Gastroesophageal sphincter (tissue), 4 donors: ENCODE measurements around the gene CCR4. TPM values are rescaled to one million over a fixed set of nuclear protein-coding genes. Genes with fewer than 3 reads are reported as not detected.
"Not testable (repeated sequence)": the region's sequence is repeated elsewhere in the genome, so short reads cannot be mapped to it uniquely, and the experiment has no call there.

Source experiments
- ATAC-seq: fragments of 150-250 bp; one replicate; pipeline ENCODE4 v1.9.1; 2016; ENCODE audit warnings: mild to moderate bottlenecking, moderate library complexity
- H3K27ac ChIP-seq, 4 donors: fragments of 200-600 bp; sonication (generic) in 3 of 4; 1 replicate in 3 of 4; 2 replicates in 1 of 4; pipeline ENCODE4 v1.5.1; 2016 to 2019
- H3K27me3 ChIP-seq: fragments of 200-600 bp; sonication (generic); one replicate; pipeline ENCODE4 v1.5.1; 2019
- H3K36me3 ChIP-seq, 2 donors: fragments of 200-600 bp; sonication (generic); one replicate each; pipeline ENCODE4 v1.5.1; 2019; ENCODE audit warnings: control low read depth in 1 of 2
- H3K4me1 ChIP-seq, 3 donors: fragments of 200-600 bp; sonication (generic); 1 replicate in 2 of 3; 2 replicates in 1 of 3; pipeline ENCODE4 v1.5.1; 2016 to 2019; ENCODE audit warnings: control low read depth in 2 of 3
- H3K4me3 ChIP-seq, 2 donors: fragments of 200-600 bp; sonication (generic); one replicate each; pipeline ENCODE4 v1.5.1; 2019; ENCODE audit warnings: mild to moderate bottlenecking in 1 of 2, moderate library complexity in 1 of 2
- H3K9me3 ChIP-seq, 3 donors: fragments of 200-600 bp; sonication (generic); one replicate each; pipeline ENCODE4 v1.5.1; 2017 to 2019; ENCODE audit warnings: control low read depth in 2 of 3
- EP300 ChIP-seq: sonication (generic); formaldehyde crosslinking; IDR thresholded peaks from one replicate; pipeline ENCODE4 v1.6.1; 2017; ENCODE audit warnings: antibody characterized with exemption, mild to moderate bottlenecking
- POLR2A ChIP-seq, 2 donors: fragments of 450-650 bp; IDR thresholded peaks; one replicate each; pipeline ENCODE4 v1.6.1; 2017; ENCODE audit warnings: antibody characterized with exemption in 2 of 2, mild to moderate bottlenecking in 2 of 2, moderate library complexity in 1 of 2
- POLR2AphosphoS5 ChIP-seq: sonication (generic); formaldehyde crosslinking; IDR thresholded peaks from one replicate; pipeline ENCODE4 v1.6.1; 2017; ENCODE audit warnings: antibody characterized with exemption
- WGBS, 2 donors: methylation state at CpG; one replicate each; pipeline ENCODE4 v1.1.5; 2018; ENCODE audit warnings: low coverage in 1 of 2; 5-methylcytosine and 5-hydroxymethylcytosine counted together
- total RNA-seq, 4 donors: library from RNA; depleted of rRNA; stranded (reverse); fragments of >200 nt; gene quantifications; one replicate each; pipeline ENCODE4 v1.1.0, GENCODE V29; 2016
- TF ChIP-seq, protein P1 (sequence below), 4 experiments: fragments of 200-600 bp in 2 of 4; fragments of 450-650 bp in 2 of 4; sonication (generic) in 1 of 4; IDR thresholded peaks; one replicate each; pipeline ENCODE4 v1.5.1; 2017 to 2019; ENCODE audit warnings: antibody characterized with exemption in 4 of 4, mild to moderate bottlenecking in 2 of 4, moderate library complexity in 2 of 4

CCR4 gene
- total RNA-seq, 4 donors from 2014 or later, result not detected

- no peak for TF ChIP-seq POLR2AphosphoS5
- no peak for TF ChIP-seq EP300
- TF ChIP-seq, protein P1, sequence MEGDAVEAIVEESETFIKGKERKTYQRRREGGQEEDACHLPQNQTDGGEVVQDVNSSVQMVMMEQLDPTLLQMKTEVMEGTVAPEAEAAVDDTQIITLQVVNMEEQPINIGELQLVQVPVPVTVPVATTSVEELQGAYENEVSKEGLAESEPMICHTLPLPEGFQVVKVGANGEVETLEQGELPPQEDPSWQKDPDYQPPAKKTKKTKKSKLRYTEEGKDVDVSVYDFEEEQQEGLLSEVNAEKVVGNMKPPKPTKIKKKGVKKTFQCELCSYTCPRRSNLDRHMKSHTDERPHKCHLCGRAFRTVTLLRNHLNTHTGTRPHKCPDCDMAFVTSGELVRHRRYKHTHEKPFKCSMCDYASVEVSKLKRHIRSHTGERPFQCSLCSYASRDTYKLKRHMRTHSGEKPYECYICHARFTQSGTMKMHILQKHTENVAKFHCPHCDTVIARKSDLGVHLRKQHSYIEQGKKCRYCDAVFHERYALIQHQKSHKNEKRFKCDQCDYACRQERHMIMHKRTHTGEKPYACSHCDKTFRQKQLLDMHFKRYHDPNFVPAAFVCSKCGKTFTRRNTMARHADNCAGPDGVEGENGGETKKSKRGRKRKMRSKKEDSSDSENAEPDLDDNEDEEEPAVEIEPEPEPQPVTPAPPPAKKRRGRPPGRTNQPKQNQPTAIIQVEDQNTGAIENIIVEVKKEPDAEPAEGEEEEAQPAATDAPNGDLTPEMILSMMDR (IDR thresholded peaks at IDR 0.05), result no peak
- no peak for TF ChIP-seq POLR2A (IDR thresholded peaks at IDR 0.05)
- ATAC-seq, result no peak
- no peaks in the 10 kb centered on the region for H3K9me3 ChIP-seq
- H3K27ac ChIP-seq, result no peak overlapping the region
- peaks cover 0 to 10% (median 0%) of the 10 kb centered on the region in 3 donors for H3K4me1 ChIP-seq
- 20% methylated on average over 1 to 2 of the region's 3 CpGs for WGBS, 2 donors
- no peak overlapping the region for H3K4me3 ChIP-seq
- no peaks in the 10 kb centered on the region for H3K36me3 ChIP-seq
- no peaks in the 10 kb centered on the region for H3K27me3 ChIP-seq
These were observed 7.9 kb downstream of the CCR4 start for GRCh38 chr3:32959371-32959770.

GRCh38 chr3:32960404-32961170 is 9.1 kb downstream of the CCR4 start:
- H3K4me1 ChIP-seq, result peaks cover 0 to 10% (median 0%) of the 10 kb centered on the region in 3 donors
- ATAC-seq, result no peak
- H3K27ac ChIP-seq, result no peak overlapping the region
- H3K27me3 ChIP-seq, result no peaks in the 10 kb centered on the region
- H3K9me3 ChIP-seq, result no peaks in the 10 kb centered on the region
- no peaks in the 10 kb centered on the region for H3K36me3 ChIP-seq
- WGBS, 2 donors, result 90 to 97% methylated on average over 3 to 4 of the region's 4 CpGs
- H3K4me3 ChIP-seq, result no peak overlapping the region
- no peak for TF ChIP-seq EP300
- TF ChIP-seq, protein P1 (IDR thresholded peaks at IDR 0.05), result no peak
- no peak for TF ChIP-seq POLR2AphosphoS5
- TF ChIP-seq POLR2A (IDR thresholded peaks at IDR 0.05), result no peak

DNA sequence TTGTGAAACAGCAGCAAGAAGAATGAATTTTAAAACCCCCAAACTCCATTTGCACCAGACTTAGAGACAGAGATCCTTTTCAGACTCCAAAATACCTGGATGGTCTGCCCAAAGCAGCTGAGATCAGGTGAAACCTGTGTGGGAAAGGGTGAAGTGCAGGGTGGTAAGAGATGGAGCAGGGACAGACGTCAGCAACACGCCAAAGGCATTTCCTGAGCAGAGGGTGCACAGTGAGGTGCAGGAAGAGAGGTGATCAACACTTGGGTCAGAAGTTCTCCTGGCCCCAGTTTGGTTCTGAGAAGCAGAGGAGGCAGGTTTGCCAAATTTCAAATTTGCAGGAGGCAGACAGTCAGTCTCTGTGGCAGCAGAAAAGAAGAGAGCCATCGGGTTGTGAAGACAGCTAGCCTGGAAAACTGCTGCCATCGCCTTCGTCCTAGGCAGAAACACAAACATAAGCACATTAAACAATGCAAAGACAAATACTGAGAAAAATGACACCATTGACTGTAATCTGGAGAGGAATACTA is 9.8 kb downstream of the CCR4 start:
- no peaks in the 10 kb centered on the region for H3K36me3 ChIP-seq

GRCh38 chr3:32963871-32964270 is 12.4 kb downstream of the CCR4 start:
- peaks cover 0 to 10% (median 0%) of the 10 kb centered on the region in 3 donors for H3K4me1 ChIP-seq
- no peaks in the 10 kb centered on the region for H3K9me3 ChIP-seq
- H3K36me3 ChIP-seq, result no peaks in the 10 kb centered on the region
- ATAC-seq, result no peak
- TF ChIP-seq POLR2AphosphoS5 (no peak), POLR2A (IDR thresholded peaks at IDR 0.05) (no peak), EP300 (no peak)
- TF ChIP-seq, protein P1 (IDR thresholded peaks at IDR 0.05), result no peak
- no peak overlapping the region for H3K4me3 ChIP-seq
- WGBS, 2 donors, result 67 to 78% methylated on average over 3 of the region's 3 CpGs
- H3K27me3 ChIP-seq, result no peaks in the 10 kb centered on the region
- no peak overlapping the region for H3K27ac ChIP-seq

More for the DNA sequence above, 9.8 kb downstream of the CCR4 start:
- Histone ChIP-seq H3K27ac (no peak overlapping the region), H3K4me1 (peaks cover 0 to 10% (median 0%) of the 10 kb centered on the region in 3 donors), H3K9me3 (no peaks in the 10 kb centered on the region), H3K27me3 (no peaks in the 10 kb centered on the region), H3K4me3 (no peak overlapping the region)
- 68 to 78% methylated on average over 5 of the region's 5 CpGs for WGBS, 2 donors
- TF ChIP-seq, protein P1 (IDR thresholded peaks at IDR 0.05), result no peak
- TF ChIP-seq POLR2AphosphoS5 (no peak), EP300 (no peak), POLR2A (IDR thresholded peaks at IDR 0.05) (no peak)
- ATAC-seq, result no peak

DNA sequence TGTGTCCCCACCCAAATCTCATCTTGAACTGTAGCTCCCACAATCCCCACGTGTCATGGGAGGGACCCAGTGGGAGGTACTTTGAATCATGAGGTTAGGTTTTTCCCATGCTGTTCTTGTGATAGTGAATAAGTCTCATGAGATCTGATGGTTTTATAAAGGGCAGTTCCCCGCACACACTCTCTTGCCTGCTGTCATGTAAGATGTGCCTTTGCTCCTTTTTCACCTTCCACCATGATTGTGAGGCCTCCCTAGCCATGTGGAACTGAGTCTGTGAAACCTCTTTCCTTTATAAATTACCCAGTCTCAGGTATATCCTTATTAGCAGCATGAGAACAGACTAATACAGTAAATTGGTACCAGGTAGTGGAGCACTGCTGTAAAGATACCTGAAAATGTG is 13.3 kb downstream of the CCR4 start:
- not testable (repeated sequence) for H3K27ac ChIP-seq, ATAC-seq, H3K27me3 ChIP-seq, H3K36me3 ChIP-seq, H3K4me3 ChIP-seq, H3K9me3 ChIP-seq
- WGBS, 2 donors, result 75 to 78% methylated on average over 2 of the region's 2 CpGs
- H3K4me1 ChIP-seq, result peaks cover 0 to 18% (median 0%) of the 10 kb centered on the region in 3 donors

DNA sequence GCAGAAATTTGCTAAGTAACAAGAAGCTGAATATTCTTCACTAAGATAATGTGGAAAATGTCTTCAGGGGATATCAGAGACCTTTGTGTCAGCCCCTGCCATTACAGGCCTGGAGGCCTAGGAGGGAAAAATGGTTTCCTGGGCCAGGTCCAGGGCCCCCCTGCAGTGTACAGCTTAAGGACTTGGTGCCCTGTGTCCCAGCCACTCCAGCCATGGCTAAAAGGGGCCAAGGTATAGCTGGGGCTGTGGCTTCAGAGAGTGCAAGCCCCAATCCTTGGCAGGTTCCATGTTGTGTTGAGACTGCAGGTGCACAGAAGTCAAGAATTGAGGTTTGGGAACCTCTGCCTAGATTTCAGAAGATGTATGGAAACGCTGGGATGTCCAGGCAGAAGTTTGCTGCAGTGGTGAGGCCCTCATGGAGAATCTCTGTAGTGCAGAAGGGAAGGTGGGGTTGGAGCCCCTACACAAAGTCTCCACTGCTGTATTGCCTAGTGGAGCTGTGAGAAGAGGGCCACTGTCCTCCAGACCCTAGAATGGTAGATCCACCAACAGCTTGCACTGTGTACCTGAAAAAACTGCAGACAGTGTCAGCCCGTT is 14.3 kb downstream of the CCR4 start:
- WGBS, 2 donors, result 60 to 100% methylated on average over 1 to 2 of the region's 2 CpGs
- H3K36me3 ChIP-seq, H3K27me3 ChIP-seq, H3K9me3 ChIP-seq, H3K4me3 ChIP-seq, H3K27ac ChIP-seq, ATAC-seq: not testable (repeated sequence)
- H3K4me1 ChIP-seq, result peaks cover 0 to 18% (median 0%) of the 10 kb centered on the region in 3 donors

- ATAC-seq, H3K4me3 ChIP-seq, H3K27me3 ChIP-seq, H3K27ac ChIP-seq, H3K36me3 ChIP-seq, H3K9me3 ChIP-seq: not testable (repeated sequence)
- H3K4me1 ChIP-seq, result peaks cover 0 to 18% (median 0%) of the 10 kb centered on the region in 3 donors
- WGBS, 2 donors, result 69 to 80% methylated on average over 4 to 5 of the region's 5 CpGs
These were observed 15.2 kb downstream of the CCR4 start for GRCh38 chr3:32966627-32967026.
